Measurements from ENCODE around the gene CTXN1.

Gene CTXN1

DNA sequence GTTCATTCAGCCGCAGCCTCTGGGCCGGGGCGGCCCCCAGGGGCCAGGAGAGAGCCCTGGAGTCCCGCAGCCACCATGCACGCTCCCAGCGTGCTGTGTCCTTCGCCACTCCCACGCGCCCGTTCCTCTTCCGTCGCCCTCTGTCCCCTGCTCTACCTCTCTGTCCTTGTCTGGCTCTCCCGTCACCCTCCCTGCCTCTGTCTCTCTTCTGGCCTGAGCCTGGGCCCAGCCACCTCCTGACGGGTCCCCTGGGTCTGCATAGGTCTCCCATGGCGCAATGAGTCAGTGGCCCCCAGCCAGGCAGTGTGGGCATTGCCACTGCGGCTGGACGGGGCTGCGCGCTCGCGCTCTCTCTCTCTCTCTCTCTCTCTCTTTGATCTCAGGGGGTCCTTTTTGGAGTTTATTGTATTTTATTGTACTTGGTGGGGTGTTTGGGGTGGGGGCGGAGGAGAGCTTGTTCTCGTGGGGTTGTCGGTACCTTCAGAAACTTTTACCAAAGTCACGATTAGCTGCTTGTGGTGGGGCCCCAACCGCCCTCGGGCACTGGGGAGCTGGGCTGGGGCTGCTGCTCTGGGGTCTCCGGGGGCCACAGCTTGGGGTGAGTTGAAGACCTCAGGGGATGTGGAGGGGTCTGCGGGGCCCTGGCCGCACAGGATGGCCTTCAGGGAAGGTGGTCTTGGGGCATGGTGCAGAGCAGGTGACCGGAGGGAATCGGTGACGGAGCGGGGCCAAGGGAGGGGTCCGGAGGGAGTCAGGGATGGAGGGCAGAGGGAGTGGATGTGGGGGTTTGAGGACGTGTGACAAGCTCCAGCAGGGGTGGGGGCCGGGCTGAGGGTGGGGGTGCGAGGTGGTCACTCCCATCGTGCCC lies 13.0 kb downstream of the CTXN1 start:
- no peak for DNase-seq

DNA sequence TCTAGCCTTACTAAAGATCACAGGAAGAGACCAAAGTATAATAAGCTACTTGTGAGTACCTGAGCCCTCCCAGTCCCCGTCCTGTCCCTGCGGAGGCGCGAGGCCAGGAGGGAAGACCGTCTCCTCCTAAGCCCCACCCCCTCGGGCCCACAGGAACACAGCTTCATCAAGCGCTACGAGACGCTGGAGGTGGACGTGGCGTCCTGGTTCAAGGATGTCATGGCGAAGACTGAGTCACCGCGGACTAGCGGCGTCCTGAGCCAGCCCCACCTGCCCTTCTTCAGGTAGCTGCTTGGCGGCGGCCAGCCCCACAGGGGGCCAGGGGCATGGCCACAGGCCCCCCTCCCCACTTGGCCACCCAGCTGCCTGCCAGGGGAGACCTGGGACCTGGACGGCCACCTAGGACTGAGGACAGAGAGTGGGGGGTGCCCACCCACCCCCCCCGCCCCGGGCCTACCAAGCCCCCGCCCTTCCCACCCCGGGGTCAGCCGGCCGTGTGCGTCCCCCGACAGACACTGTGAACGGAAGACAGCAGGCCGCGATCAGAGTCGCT lies 13.7 kb downstream of the CTXN1 start:
- no peak for DNase-seq

DNA sequence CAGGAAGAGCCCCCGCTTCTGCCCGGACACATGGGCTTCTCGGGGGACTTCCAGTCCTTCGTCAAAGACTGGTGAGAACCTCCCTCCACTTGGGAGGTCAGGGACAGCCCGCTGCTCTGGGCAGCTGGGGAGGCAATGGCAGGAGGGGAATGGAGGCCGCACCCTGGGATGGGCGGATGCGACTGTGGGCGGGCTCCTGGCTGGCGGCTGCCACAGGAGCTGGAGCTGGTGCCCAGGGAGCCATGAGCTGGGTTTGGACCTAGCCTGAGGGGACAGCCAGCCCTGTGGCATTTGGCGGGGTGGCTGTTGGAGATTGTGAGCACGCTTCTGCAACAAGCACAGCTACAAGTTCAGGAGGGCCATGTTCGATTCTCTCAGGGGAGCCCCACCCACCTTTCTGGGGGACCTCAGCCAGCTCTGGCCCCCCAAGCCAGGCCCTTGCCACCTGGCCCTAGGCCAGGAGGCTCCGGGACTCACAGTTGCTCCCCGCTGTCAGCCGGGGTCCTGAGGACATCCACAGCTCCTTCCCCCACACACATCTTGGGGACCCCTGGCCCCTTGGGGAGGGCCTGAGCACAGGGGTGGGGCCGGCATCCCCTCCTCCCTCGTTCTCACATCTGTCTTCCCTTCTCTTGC lies 14.3 kb downstream of the CTXN1 start:
- no peak for DNase-seq

DNA sequence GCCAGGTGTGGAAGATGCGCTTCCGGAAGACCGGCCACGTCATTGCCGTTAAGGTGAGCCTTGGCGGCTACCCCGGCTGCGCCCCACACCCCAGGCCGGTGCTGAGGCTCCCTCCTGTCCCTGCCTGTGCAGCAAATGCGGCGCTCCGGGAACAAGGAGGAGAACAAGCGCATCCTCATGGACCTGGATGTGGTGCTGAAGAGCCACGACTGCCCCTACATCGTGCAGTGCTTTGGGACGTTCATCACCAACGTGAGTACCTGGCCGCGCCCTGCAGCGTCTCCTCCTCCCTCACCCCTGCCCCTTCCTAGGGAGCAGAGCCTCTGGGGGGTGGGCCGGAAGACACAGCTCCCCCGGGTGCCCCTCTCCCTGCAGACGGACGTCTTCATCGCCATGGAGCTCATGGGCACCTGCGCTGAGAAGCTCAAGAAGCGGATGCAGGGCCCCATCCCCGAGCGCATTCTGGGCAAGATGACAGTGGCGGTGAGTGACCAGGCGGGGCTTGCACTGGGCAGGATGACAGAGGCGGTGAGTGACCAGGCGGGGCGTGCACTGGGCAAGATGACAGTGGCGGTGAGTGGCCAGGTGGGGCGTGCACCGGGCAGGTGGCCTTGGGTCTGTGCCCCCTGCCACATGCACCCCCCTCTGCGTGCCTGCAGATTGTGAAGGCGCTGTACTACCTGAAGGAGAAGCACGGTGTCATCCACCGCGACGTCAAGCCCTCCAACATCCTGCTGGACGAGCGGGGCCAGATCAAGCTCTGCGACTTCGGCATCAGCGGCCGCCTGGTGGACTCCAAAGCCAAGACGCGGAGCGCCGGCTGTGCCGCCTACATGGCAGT lies 15.4 kb downstream of the CTXN1 start:
- DNase-seq = no peak

DNA sequence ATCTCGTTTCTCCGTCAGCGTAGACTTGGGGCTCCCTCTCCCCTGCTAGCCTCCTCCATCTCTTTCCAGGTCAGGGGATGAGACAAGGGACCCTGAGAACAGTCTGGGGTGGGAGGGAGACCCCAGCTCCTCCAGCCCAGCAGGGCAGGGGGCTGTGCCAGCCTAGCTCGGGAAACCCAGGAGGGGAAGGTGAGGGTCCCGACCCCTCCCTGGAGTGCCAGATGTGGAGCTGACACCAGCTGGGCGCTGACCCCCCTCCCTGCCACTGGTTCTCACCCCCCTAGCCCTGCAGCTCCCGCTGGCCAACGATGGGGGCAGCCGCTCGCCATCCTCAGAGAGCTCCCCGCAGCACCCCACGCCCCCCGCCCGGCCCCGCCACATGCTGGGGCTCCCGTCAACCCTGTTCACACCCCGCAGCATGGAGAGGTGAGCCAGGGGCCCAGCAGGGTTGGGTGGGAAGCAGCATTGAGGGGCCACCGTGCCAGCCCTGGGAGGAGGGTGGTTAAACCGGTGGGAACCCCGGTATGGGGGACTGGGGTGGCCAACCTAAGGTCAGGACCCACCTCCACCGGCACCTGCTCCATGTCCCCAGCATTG lies 16.4 kb downstream of the CTXN1 start:
- no peak for DNase-seq

DNA sequence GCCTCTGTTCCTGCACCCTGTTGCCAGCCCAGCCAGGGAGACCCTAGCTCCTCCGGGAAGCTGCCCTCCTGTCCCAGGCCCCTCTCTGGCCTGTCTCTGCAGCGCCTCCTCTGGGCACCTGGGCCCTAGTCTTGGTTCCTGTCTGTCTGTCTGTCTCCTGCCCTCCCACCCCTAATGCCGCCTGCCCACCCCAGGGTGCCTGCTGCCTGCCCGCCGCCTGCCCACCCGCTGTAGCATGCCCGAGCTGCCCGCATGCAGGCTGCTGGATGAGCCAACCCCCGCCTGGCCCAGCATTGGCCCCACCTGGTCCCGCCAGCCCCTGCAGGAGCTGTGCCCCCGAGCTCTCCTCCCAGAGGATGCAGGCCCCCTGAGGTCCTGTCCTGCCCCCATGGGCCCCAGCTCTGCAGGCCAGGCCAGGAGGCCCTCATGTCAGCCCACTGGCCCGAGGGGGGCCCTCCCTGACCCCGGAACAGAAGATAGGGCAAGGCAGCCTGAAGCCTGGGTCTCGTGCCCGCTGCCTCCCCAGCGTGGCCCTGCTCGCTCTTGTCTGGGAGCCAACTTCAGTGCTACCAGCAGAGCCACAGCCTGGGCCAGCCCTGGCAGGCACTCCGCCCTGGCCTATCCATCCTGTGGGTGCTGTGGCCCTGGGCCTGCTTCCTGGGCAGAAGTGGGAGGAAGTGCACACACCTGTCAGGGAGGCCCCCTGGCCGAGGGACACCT lies 17.0 kb downstream of the CTXN1 start:
- no peak for DNase-seq

DNA sequence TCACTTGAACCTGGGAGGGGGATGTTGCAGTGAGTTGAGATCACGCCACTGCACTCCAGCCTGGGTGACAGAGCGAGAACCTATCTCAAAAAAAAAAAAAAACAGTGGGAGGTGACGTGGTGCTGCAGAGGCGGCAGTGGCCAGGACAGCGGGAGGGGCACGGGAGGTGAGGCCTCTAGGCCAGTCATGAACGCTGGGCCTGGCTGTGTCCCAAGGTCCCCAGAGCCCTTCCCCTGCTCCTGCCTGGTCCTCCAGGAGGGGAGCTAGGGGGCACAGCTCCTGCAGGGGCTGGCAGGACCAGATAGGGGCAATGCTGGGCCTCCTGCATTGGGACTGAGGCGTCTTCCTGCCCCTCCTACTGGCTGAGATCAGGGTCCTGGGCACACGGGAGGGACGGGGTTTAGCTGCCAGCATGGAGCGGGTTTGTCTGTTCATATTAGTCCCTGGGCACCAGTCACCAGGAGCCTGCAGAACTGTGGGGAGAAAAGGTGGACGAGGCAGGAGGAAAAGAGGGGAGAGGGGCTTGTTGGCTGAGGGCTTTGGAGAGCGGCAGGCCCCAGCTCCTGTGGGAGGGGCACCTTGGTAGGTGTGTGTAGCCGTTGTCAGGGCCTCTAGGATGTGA lies 17.7 kb downstream of the CTXN1 start:
- no peak for DNase-seq

DNA sequence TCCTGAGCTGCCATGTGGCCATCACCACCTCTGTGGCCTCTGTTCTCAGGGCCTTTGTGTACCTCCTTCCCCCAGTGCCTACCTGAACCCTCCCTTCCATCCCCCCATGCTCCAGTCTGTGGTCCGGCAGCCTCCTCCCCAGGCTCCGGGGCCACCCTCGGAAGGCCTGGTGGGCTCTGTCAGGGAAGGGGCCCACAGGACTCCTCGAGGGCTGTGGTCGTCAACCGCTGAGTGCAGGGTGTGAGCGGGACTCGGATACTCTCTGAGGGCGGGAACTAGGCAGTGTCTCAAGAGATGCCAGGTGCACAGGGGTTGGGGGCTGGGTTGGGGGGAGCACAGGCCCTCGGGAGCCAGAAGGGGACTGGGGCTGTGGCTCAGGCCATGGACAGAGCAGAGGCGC lies 18.4 kb downstream of the CTXN1 start:
- DNase-seq = no peak

DNA sequence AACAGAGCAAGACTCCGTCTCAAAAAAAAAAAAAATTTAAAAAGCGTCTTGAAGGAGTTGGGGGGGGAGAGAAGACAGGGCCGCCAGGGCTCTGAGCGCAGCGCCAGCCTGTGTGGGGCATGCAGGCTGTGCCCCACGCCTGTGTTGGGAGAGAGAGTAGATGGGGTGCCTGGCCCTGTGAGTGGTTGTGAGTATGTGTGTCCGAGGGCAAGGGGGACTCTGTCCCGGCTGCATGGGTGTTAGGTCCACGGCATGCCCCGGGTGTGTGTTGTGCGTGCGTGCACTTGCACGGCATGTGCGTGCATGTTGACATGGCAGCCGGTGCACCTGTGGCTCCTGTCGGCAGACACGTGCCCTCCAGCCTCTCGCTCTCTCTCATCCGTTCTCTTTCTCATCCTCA lies 18.8 kb downstream of the CTXN1 start:
- no peak for DNase-seq

DNA sequence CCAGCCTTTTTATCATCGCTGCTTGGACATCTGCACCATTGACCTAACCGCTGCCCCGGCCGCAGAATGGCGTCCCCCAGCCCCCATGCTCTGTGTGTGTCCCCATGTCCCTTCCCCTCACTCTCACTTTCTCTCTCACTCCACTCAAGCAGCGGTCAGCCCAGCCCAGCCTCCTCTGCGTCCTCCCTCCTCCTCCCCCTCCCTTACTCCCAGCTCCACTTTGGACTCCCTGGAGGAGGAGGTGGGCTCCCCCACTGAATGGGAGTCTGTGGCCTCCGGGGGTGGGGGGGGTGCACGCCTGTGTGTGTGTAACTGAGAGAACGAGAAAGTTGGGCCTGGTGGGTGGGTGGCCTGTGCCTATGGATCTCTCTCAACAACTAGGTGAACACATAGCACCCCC lies 20.1 kb downstream of the CTXN1 start:
- DNase-seq = no peak

DNA sequence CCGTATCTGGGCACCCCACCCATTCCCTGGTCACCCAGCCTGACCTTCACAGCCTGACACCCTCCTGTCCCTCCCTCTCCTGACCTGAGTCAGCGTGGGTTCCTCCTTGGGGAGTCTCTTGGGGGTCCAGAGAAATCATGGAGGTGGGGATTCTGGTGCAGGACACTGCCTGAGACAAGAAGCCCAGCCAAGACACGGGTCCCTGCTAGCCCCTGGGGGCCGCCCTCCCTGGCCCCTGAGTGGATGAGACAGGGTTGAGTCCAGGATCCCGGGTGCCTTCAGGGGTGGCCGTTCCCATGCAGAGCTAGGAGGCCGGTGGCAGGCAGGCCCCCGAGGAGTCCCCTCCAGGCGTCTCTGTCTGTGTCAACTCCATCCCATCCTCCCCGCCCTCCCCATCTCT lies 20.7 kb downstream of the CTXN1 start:
- DNase-seq = no peak

DNA sequence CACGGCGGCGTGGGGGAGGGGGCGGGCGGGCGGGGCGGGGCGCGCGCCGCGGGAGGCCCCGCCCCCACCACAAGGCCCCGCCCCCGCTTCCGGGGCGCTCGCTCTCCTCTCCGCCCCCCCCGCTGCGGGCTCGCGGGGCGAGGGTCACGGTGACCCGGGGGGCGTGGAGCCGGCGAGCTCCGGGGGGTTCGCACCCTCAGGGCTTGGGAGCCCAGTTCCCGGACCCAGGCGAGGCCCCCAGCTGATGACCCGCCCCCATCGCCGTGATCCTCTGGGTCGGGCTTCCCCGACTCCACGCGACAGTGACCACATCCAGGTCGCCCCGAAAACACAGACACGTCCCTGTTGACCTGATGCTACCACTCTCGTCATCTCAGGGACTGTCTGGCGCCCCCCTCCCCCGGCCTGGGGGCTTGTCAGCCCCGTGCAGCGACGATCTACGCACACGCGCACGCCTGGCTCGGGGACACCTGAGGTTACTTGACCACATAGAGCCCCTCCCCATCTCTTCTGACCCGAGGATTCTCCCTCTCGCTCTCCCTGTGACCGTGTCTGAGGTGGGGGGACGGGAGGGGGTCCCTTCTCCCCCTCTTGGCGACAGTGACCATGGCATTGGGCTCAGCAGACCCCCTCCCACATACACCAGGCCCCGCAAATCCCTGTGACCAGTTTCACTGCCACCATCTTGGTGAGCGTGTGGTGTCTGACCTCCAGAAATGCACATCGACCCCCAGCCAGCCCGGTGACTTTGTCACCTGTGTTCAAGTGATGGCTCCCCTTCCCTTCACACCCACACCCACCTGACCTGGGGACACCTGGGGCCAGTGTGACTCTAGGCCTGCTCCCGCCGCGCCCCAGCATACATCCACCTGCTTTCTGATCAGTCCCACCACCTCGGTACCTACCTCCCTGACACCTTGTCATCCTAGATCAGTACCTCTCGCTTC lies 21.6 kb downstream of the CTXN1 start:
- peak; percentile 55 for DNase-seq

DNA sequence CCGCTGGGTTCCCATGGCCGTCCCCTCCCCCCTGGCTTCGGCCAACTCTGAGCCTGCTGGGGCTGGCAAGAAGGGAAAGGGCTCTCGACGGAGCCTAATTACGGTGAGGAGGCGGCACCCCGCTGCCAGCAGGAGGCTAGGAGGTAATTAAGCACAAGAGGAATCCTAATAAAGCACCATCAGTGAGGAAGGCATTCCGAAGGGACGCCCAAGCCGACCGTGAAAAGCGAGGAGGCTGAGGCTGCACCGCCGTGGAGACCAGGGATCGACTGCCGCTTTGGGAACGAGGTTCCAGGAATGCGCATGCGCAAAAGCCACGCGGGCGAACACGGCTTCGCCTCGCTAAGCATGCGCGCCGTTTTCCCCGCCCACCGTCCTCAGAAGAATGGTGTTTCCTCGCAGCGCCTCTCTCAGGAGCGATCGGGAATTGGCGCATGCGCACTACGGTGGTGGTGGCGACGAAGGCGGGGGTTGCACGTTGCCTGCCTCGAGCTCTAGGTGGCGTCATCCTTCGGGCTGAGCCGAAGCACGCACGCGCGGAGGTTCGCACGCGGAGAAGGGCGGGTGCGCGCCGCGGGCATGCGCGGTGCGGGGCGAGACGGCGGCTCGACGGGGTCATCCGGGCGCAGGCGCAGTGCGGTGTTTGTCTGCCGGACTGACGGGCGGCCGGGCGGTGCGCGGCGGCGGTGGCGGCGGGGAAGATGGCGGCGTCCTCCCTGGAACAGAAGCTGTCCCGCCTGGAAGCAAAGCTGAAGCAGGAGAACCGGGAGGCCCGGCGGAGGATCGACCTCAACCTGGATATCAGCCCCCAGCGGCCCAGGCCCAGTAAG lies 22.5 kb downstream of the CTXN1 start, which contains the start of gene MAP2K7:
Gene MAP2K7 (plus strand): TSS at position 634 of the 830 bp plus-strand sequence. CDS start 68 bp downstream, at position 702.
- peak; percentile 100 for DNase-seq

DNA sequence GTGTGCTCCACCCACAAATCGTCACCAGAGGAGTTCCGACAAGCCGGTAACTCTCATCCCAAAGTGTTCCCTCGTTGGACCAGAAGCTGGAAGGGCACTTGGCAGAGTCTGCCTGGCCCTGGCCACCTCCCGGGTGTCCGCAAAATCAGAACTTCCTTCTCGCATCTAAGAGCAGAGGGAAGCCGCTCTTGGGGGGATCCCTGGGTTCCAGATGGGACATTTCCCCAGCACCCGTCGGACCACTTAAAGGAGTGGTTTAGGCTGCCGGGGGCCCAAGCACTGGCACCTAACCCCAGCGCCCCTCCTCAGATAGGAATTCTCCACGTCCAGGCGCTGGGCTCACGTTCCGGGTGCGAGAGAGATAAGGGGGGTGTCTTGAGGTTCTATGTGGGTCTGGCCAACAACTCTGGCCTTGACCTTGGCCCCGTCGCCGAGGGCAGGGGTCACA lies 23.1 kb downstream of the CTXN1 start:
- no peak for DNase-seq

DNA sequence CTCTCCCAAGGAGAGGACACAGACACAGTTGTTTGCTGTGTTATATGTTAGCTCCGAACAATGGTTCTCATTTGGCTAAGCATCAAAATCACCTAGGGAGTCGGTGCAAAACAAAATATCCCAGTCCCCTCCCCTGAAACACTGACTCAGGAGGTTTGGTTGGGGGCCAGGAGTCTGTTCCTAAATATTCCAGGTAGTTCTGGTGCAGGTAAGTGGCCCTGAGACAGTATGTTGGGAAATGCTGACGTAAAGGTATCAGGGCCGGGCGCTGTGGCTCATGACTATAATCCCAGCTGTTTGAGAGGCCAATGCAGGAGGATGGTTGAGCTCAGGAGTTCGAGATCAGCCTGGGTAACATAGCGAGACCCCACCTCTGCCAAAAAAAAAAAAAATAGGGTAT lies 24.6 kb downstream of the CTXN1 start:
- DNase-seq = no peak

DNA sequence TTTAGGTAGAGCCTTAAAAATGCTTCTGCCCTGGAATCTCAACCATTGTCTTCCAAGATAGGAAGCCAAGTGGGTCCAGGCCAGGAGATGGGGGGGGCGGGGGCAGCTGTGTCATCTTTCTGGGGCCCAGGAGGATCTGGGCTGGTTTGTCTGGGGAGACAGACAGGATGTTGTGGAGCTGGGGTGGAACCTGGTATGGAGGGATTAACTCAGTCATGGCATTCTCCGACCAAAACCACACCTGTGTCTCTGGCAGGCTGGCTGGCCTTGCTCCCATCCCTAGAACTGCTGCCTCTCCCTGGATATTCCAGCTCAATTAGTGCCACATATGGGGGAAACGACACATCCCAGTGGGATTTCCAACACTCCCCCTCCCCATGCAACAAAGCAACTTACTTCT lies 25.0 kb downstream of the CTXN1 start:
- DNase-seq = no peak

DNA sequence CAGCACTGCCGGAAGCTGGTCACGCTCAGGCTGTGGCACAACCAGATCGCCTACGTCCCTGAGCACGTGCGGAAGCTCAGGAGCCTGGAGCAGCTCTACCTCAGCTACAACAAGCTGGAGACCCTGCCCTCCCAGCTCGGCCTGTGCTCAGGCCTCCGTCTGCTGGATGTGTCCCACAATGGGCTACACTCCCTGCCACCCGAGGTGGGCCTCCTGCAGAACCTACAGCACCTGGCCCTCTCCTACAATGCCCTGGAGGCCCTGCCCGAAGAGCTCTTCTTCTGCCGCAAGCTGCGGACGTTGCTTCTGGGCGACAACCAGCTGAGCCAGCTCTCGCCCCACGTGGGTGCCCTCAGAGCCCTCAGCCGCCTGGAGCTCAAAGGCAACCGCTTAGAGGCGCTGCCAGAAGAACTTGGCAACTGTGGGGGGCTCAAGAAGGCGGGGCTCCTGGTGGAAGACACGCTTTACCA lies 25.5 kb downstream of the CTXN1 start:
- DNase-seq = no peak

DNA sequence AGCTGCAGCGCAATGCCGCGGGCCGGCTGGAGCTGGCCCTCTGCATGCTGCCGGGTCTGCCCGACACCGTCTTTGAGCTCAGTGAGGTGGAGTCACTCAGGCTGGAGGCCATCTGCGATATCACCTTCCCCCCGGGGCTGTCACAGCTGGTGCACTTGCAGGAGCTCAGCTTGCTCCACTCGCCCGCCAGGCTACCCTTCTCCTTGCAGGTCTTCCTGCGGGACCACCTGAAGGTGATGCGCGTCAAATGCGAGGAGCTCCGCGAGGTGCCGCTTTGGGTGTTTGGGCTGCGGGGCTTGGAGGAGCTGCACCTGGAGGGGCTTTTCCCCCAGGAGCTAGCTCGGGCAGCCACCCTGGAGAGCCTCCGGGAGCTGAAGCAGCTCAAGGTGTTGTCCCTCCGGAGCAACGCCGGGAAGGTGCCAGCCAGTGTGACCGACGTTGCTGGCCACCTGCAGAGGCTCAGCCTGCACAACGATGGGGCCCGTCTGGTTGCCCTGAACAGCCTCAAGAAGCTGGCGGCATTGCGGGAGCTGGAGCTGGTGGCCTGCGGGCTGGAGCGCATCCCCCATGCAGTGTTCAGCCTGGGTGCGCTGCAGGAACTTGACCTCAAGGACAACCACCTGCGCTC lies 26.1 kb downstream of the CTXN1 start:
- no peak for DNase-seq

DNA sequence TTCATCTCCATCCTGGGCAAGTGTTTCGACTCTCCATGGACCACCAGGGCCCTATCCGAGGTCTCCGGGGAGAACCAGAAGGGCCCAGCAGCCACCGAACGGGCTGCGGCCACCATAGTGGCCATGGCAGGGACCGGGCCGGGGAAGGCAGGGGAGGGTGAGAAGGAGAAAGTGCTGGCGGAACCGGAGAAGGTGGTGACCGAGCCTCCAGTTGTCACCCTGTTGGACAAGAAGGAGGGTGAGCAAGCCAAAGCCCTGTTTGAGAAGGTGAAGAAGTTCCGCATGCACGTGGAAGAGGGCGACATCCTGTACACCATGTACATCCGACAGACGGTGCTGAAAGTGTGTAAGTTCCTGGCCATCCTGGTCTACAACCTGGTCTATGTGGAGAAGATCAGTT lies 27.0 kb downstream of the CTXN1 start:
- no peak for DNase-seq
